ENCODE data around the gene IPO7. TPM values are rescaled to one million over a fixed set of nuclear protein-coding genes. Genes with fewer than 3 reads are reported as not detected.

Gene IPO7
- total and polyA plus RNA-seq, 4 donors, result 41.2 to 158 (median 106) TPM

GRCh38 chr11:9494316-9494715 is 109.9 kb downstream of the IPO7 start:
- DNase-seq (no peak), ATAC-seq (ENCODE audit: low FRiP score) (no peak)
- no peaks in the 10 kb centered on the region for H3K9me3 ChIP-seq (ENCODE audit: control insufficient read depth, low read length)
- no peaks in the 10 kb centered on the region for H3K27me3 ChIP-seq (ENCODE audit: control insufficient read depth in 1 of 2, insufficient read depth in 2 of 2, low read length in 1 of 2)
- no peak overlapping the region for H3K4me3 ChIP-seq (ENCODE audit: low read length in 2 of 2)
- no peaks in the 10 kb centered on the region for H3K4me1 ChIP-seq (ENCODE audit: control insufficient read depth in 1 of 2, insufficient read depth in 2 of 2, low read length in 2 of 2)
- H3K27ac ChIP-seq (ENCODE audit: low read depth in 1 of 2, low read length in 2 of 2), result no peak overlapping the region
- WGBS, 2 donors, result 95 to 98% methylated on average over 3 of the region's 3 CpGs
- H3K36me3 ChIP-seq (ENCODE audit: control insufficient read depth in 1 of 2, insufficient read depth in 2 of 2, low read length in 1 of 2), result peaks cover 0 to 1% of the 10 kb centered on the region in 2 donors
- intact Hi-C loops (cut with DNase I), result no loop called here

DNA sequence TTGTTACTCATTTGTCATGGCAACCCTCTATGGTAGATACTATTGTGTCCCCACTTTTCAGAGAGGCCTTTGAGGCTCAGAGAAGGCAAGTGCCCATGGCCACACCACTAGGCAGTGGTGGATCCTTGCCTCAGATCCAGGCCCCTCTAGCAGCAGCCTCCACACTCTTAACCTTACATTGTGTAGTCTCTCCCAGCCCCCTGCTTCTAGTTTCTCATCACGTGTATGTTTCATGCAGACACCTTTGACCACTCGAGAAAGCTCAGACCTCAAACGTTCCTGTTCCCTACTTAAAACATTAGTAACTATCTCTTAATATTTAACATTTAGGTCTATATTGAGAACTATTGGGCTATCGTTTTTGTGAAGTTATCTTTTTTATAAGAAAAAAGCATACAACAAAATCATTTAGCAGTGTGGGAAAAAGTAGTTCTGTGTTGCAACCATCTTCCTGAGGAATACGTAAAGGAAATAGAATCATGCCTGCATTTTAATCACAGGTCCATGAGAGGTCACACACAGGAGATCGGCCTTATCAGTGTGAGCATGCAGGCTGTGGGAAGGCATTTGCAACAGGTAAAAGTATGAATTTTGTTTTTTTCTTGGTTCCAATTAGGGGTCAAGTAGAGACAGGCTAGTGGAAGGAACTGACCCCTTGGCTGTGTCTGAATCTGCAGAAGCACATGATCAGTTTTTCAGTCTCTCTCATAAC is 111.5 kb downstream of the IPO7 start:
- intact Hi-C loops (cut with DNase I), result no loop called here
- DNase-seq (no peak), ATAC-seq (ENCODE audit: low FRiP score) (no peak)
- no peak overlapping the region for H3K27ac ChIP-seq (ENCODE audit: low read depth in 1 of 2, low read length in 2 of 2)
- no peak overlapping the region for H3K4me3 ChIP-seq (ENCODE audit: low read length in 2 of 2)
- H3K9me3 ChIP-seq (ENCODE audit: control insufficient read depth, low read length), result no peaks in the 10 kb centered on the region
- 81 to 84% methylated on average over 6 of the region's 6 CpGs for WGBS, 2 donors
- H3K4me1 ChIP-seq (ENCODE audit: control insufficient read depth in 1 of 2, insufficient read depth in 2 of 2, low read length in 2 of 2), result no peaks in the 10 kb centered on the region
- H3K36me3 ChIP-seq (ENCODE audit: control insufficient read depth in 1 of 2, insufficient read depth in 2 of 2, low read length in 1 of 2), result peaks cover 0 to 1% of the 10 kb centered on the region in 2 donors
- no peaks in the 10 kb centered on the region for H3K27me3 ChIP-seq (ENCODE audit: control insufficient read depth in 1 of 2, insufficient read depth in 2 of 2, low read length in 1 of 2)

Other genes starting within 250 kb of the IPO7 start
- gene DENND5A, start 119.3 kb upstream of the IPO7 start, total RNA-seq, result 100 to 1,000 TPM; 129 to 155 TPM
- gene DENND5A, start 119.3 kb upstream of the IPO7 start, polyA plus RNA-seq, result 10 to 100 TPM; 56.0 to 63.5 TPM
- gene TMEM41B, start 70.1 kb upstream of the IPO7 start, total RNA-seq, result 10 to 100 TPM; 28.8 to 31.4 TPM
- 10 to 100 TPM in 1 of 2 donors, 1 to 10 TPM in 1; 2.3 to 23.3 TPM for gene TMEM41B, start 70.1 kb upstream of the IPO7 start, polyA plus RNA-seq
- gene ZNF143, start 76.4 kb downstream of the IPO7 start, total RNA-seq, result 10 to 100 TPM; 40.1 to 42.0 TPM
- 10 to 100 TPM; 12.9 to 13.8 TPM for gene ZNF143, start 76.4 kb downstream of the IPO7 start, polyA plus RNA-seq
- 10 to 100 TPM; 19.5 to 41.3 TPM for gene WEE1, start 189.0 kb downstream of the IPO7 start, total RNA-seq
- 10 to 100 TPM in 1 of 2 donors, 1 to 10 TPM in 1; 9.3 to 28.9 TPM for gene WEE1, start 189.0 kb downstream of the IPO7 start, polyA plus RNA-seq

Data from aorta (tissue), 5 donors.